IMR-90 (cell line): ENCODE results near the gene GJA4. TPM values are rescaled to one million over a fixed set of nuclear protein-coding genes. Genes with fewer than 3 reads are reported as not detected.

Source experiments
- ATAC-seq: fragments of 200-7000 bp; cut with Tn5 transposase; 2 replicates; pipeline ENCODE4 v1.9.1; 2020; ENCODE audit warnings: low read depth, mild to moderate bottlenecking, moderate library complexity
- BruUV-seq: library from RNA; stranded (reverse); fragments of 400-500 nt; replicated peaks from 2 replicates; lab custom pipeline; 2021; lab: Mats Ljungman, UMichigan
- CTCF ChIA-PET: fragments of 300-600 bp; formaldehyde crosslinking; extraction: SDS; loops from one replicate; lab custom pipeline; 2021; ENCODE audit warnings: antibody characterized with exemption; lab: Yijun Ruan, JAX
- POLR2A ChIA-PET: fragments of 300-600 bp; sonication (Branson Sonifier 250); formaldehyde crosslinking; loops from one replicate; lab custom pipeline; 2022; ENCODE audit warnings: antibody characterized with exemption; ENCODE audit not compliant: unreplicated experiment; lab: Charles Lee
- DNase-seq: peaks from one replicate; pipeline ENCODE4 v3.0.0; 2013
- H2AFZ ChIP-seq: replicated peaks from 2 replicates; pipeline ENCODE3; 2013; ENCODE audit warnings: low read length, mild to moderate bottlenecking; ENCODE audit not compliant: poor library complexity
- H2AK5ac ChIP-seq: 2 replicates; pipeline ENCODE4 v1.6.1; 2013; ENCODE audit warnings: low read depth, low read length, inconsistent platforms
- H2AK9ac ChIP-seq: replicated peaks from 2 replicates; pipeline ENCODE3; 2013; ENCODE audit warnings: mild to moderate bottlenecking, low read depth, low read length, moderate library complexity; ENCODE audit not compliant: poor library complexity
- H2BK120ac ChIP-seq: 2 replicates; pipeline ENCODE4 v1.6.1; 2013; ENCODE audit warnings: low read depth, low read length, inconsistent platforms
- H2BK15ac ChIP-seq: 3 replicates; pipeline ENCODE4 v1.6.1; 2013; ENCODE audit warnings: low read depth, low read length, inconsistent platforms
- H2BK20ac ChIP-seq: 2 replicates; pipeline ENCODE4 v1.6.1; 2013; ENCODE audit warnings: low read depth, mild to moderate bottlenecking, inconsistent platforms, low read length, moderate library complexity
- H2BK5ac ChIP-seq: 2 replicates; pipeline ENCODE4 v1.6.1; 2013; ENCODE audit warnings: mild to moderate bottlenecking, low read depth, low read length, inconsistent platforms; ENCODE audit not compliant: poor library complexity, severe bottlenecking
- H3K14ac ChIP-seq: replicated peaks from 2 replicates; pipeline ENCODE4 v1.6.1; 2013; ENCODE audit warnings: low read depth, low read length, inconsistent platforms
- H3K18ac ChIP-seq: 2 replicates; pipeline ENCODE4 v1.6.1; 2013; ENCODE audit warnings: low read depth, low read length, control low read depth
- H3K23ac ChIP-seq: 2 replicates; pipeline ENCODE4 v1.6.1; 2013; ENCODE audit warnings: low read depth, low read length, inconsistent platforms
- H3K27ac ChIP-seq: 2 replicates; pipeline ENCODE4 v1.5.1; 2013; ENCODE audit warnings: mild to moderate bottlenecking, control low read depth, low read length; ENCODE audit not compliant: insufficient read depth
- H3K27me3 ChIP-seq: 2 replicates; pipeline ENCODE4 v1.6.1; 2013; ENCODE audit warnings: low read length; ENCODE audit not compliant: control insufficient read depth, insufficient read depth
- H3K36me3 ChIP-seq: 2 replicates; pipeline ENCODE4 v1.6.1; 2013; ENCODE audit warnings: low read length, mixed read lengths; ENCODE audit not compliant: control insufficient read depth, insufficient read depth
- H3K4ac ChIP-seq: 2 replicates; pipeline ENCODE4 v1.6.1; 2013; ENCODE audit warnings: low read depth, low read length, inconsistent platforms
- H3K4me1 ChIP-seq: 2 replicates; pipeline ENCODE4 v1.6.1; 2013; ENCODE audit warnings: low read length, mixed read lengths; ENCODE audit not compliant: control insufficient read depth, insufficient read depth
- H3K4me2 ChIP-seq: 2 replicates; pipeline ENCODE4 v1.6.1; 2013; ENCODE audit warnings: low read depth, mild to moderate bottlenecking, control low read depth, low read length, moderate library complexity
- H3K4me3 ChIP-seq: 2 replicates; pipeline ENCODE4 v1.5.1; 2013; ENCODE audit warnings: low read depth, mild to moderate bottlenecking, control low read depth, low read length, moderate library complexity; ENCODE audit not compliant: insufficient read depth
- H3K56ac ChIP-seq: 2 replicates; pipeline ENCODE4 v1.6.1; 2013; ENCODE audit warnings: low read length, inconsistent platforms; ENCODE audit not compliant: insufficient read depth; ENCODE audit errors: extremely low read depth
- H3K79me1 ChIP-seq, 2 experiments: 2 replicates each; pipeline ENCODE4 v1.6.1; 2013; ENCODE audit warnings: low read length in 2 of 2, inconsistent platforms in 1 of 2, low read depth in 1 of 2
- H3K9ac ChIP-seq: 2 replicates; pipeline ENCODE4 v1.6.1; 2013; ENCODE audit warnings: low read depth, low read length, control low read depth
- H3K9me1 ChIP-seq: 2 replicates; pipeline ENCODE4 v1.6.1; 2013; ENCODE audit warnings: low read length, inconsistent platforms; ENCODE audit not compliant: insufficient read depth
- H3K9me3 ChIP-seq: 2 replicates; pipeline ENCODE4 v1.6.1; 2013; ENCODE audit warnings: low read length; ENCODE audit not compliant: control insufficient read depth, insufficient read depth
- H4K20me1 ChIP-seq: 2 replicates; pipeline ENCODE4 v1.6.1; 2013; ENCODE audit warnings: low read length, inconsistent platforms; ENCODE audit not compliant: insufficient read depth
- H4K5ac ChIP-seq: 2 replicates; pipeline ENCODE4 v1.6.1; 2013; ENCODE audit warnings: mild to moderate bottlenecking, low read depth, low read length, control low read depth
- H4K8ac ChIP-seq, 2 experiments: 2 replicates each; pipeline ENCODE4 v1.6.1; 2013; ENCODE audit warnings: low read depth in 2 of 2, low read length in 2 of 2, control low read depth in 1 of 2, inconsistent platforms in 1 of 2
- H4K91ac ChIP-seq: 2 replicates; pipeline ENCODE4 v1.6.1; 2013; ENCODE audit warnings: low read depth, low read length, inconsistent platforms; ENCODE audit not compliant: insufficient read depth
- BHLHE40 ChIP-seq: fragments of 150-350 bp; IDR thresholded peaks from 2 replicates; pipeline ENCODE4 v1.6.1; 2016; ENCODE audit warnings: mild to moderate bottlenecking, low read depth, low read length
- CTCF ChIP-seq: conservative IDR thresholded peaks from 2 replicates; pipeline ENCODE4 v1.5.1; 2012; ENCODE audit warnings: mild to moderate bottlenecking, low read depth, low read length, improper control_type of control experiment
- ELK1 ChIP-seq: fragments of 150-350 bp; IDR thresholded peaks from 2 replicates; pipeline ENCODE4 v1.6.1; 2016; ENCODE audit warnings: low read depth, mild to moderate bottlenecking, low read length, moderate library complexity, borderline replicate concordance
- FOS ChIP-seq: fragments of 150-350 bp; IDR thresholded peaks from 2 replicates; pipeline ENCODE4 v1.6.1; 2016; ENCODE audit warnings: low read depth, low read length
- MAFK ChIP-seq: IDR thresholded peaks from 2 replicates; pipeline ENCODE4 v1.6.1; 2012; ENCODE audit warnings: low read depth, low read length, improper control_type of control experiment
- MAZ ChIP-seq: IDR thresholded peaks from 2 replicates; pipeline ENCODE4 v1.6.1; 2012; ENCODE audit warnings: low read depth, mild to moderate bottlenecking, low read length, improper control_type of control experiment, moderate library complexity, borderline replicate concordance
- MXI1 ChIP-seq: IDR thresholded peaks from 2 replicates; pipeline ENCODE4 v1.6.1; 2012; ENCODE audit warnings: low read depth, mild to moderate bottlenecking, low read length, moderate library complexity, borderline replicate concordance
- NFE2L2 ChIP-seq: fragments of 150-350 bp; IDR thresholded peaks from 2 replicates; pipeline ENCODE4 v1.6.1; 2016; ENCODE audit warnings: low read depth, mild to moderate bottlenecking, low read length
- POLR2A ChIP-seq: IDR thresholded peaks from 2 replicates; pipeline ENCODE4 v1.6.1; 2012; ENCODE audit warnings: mild to moderate bottlenecking, low read depth, low read length
- RAD21 ChIP-seq: IDR thresholded peaks from 2 replicates; pipeline ENCODE4 v1.6.1; 2012; ENCODE audit warnings: low read length, improper control_type of control experiment
- RCOR1 ChIP-seq: IDR thresholded peaks from 2 replicates; pipeline ENCODE4 v1.6.1; 2012; ENCODE audit warnings: mild to moderate bottlenecking, low read length, improper control_type of control experiment; ENCODE audit not compliant: insufficient replicate concordance
- RFX5 ChIP-seq: IDR thresholded peaks from 2 replicates; pipeline ENCODE4 v1.8.0; 2012; ENCODE audit warnings: low read depth, mild to moderate bottlenecking, low read length, moderate library complexity
- SMC3 ChIP-seq: fragments of 150-350 bp; IDR thresholded peaks from 2 replicates; pipeline ENCODE4 v1.6.1; 2016; ENCODE audit warnings: low read depth, mild to moderate bottlenecking, antibody characterized with exemption, low read length, moderate library complexity
- USF2 ChIP-seq: fragments of 150-350 bp; IDR thresholded peaks from 2 replicates; pipeline ENCODE4 v1.6.1; 2017; ENCODE audit warnings: mild to moderate bottlenecking, antibody characterized with exemption, low read length, low read depth
- WGBS, 2 experiments: methylation state at CpG; one replicate each; pipeline versions ENCODE4 v1.1.5 to v1.1.7; 2013; ENCODE audit warnings: missing lambda C conversion rate in 2 of 2; ENCODE audit not compliant: insufficient read length in 1 of 2; ENCODE audit errors: extremely low coverage in 2 of 2; 5-methylcytosine and 5-hydroxymethylcytosine counted together
- dilution Hi-C: fragments of 300-500 bp; cut with HindIII; formaldehyde crosslinking; loops from one replicate; pipeline ENCODE4 v1.14.3; 2018; ENCODE audit warnings: low sequenced_read_pairs; ENCODE audit not compliant: unreplicated experiment
- in situ Hi-C: fragments of 300-500 bp; cut with MboI; formaldehyde crosslinking; loops from 3 replicates; pipeline ENCODE4 v1.14.3; 2019; ENCODE audit warnings: low sequenced_read_pairs, inconsistent platforms, mixed read lengths
- intact Hi-C: fragments of 100-400 bp; cut with micrococcal nuclease; formaldehyde crosslinking; loops from 2 replicates; pipeline ENCODE4 v1.10.0; 2022
- polyA plus RNA-seq, 3 experiments: library from polyadenylated mRNA; depleted of rRNA; stranded (reverse); fragments of >200 nt; gene quantifications; 2 replicates each; pipeline ENCODE4 v1.2.3, GENCODE V29; 2012; ENCODE audit warnings: low replicate concordance in 1 of 3
- total RNA-seq: library from RNA; depleted of rRNA; stranded (reverse); fragments of >200 nt; gene quantifications from 2 replicates; pipeline ENCODE4 v1.2.3, GENCODE V29; 2012

The GJA4 gene
- total and polyA plus RNA-seq, 2 of the 4 experiments (the other 2 are of a cell fraction): not detected

- peaks cover 2% of the 10 kb centered on the region; the same call in 1 of the 2 replicates for H3K4me1 ChIP-seq
- H3K9me3 ChIP-seq: peaks cover 6% of the 10 kb centered on the region
- no peak overlapping the region for H3K23ac ChIP-seq
- H3K9ac ChIP-seq: no peak overlapping the region
- no peak overlapping the region for H3K4me3 ChIP-seq
- no peak overlapping the region for H4K91ac ChIP-seq
- H3K18ac ChIP-seq: no peak overlapping the region
- no peak overlapping the region for H3K56ac ChIP-seq
- H4K20me1 ChIP-seq: no peaks in the 10 kb centered on the region
- no peak overlapping the region for H4K8ac ChIP-seq
- no peak overlapping the region for H2BK120ac ChIP-seq
- no peak overlapping the region for H2BK15ac ChIP-seq
- H3K14ac ChIP-seq: no peak overlapping the region
- no peak overlapping the region for H4K5ac ChIP-seq
- H2BK20ac ChIP-seq: no peak overlapping the region
- H2BK5ac ChIP-seq: no peak overlapping the region
- no peaks in the 10 kb centered on the region for H3K79me1 ChIP-seq
- H3K27me3 ChIP-seq: peaks cover 11% of the 10 kb centered on the region
- ATAC-seq: peak; percentile 88
- intact Hi-C loops (loop anchor here (1.0 to 5.0 kb wide), 4 partner anchors 66 to 391 kb away; no protein-coding TSS in a partner anchor), in situ Hi-C loops (no loop called here), dilution Hi-C loops (no loop called here)
- POLR2A ChIA-PET: no interaction called here
- H3K27ac ChIP-seq: no peak overlapping the region
- CTCF ChIA-PET: interaction anchor here (0.5 to 1.1 kb wide), 7 partner anchors 12 to 430 kb away, joined by 3 to 6 read pairs (median 3); partner anchors contain the start of gene SMIM12
- H2AK5ac ChIP-seq: peak overlapping the region; percentile 56; the same call in 1 of the 2 replicates
- WGBS, 2 experiments: 69% methylated on average over 8 of the region's 14 CpGs; no CpG with 5 or more reads in 1 of the 2 experiments
- H2AK9ac ChIP-seq: peak overlapping the region; percentile 93
- peak; percentile 67 for DNase-seq
- H3K9me1 ChIP-seq: peaks cover 4% of the 10 kb centered on the region; the same call in 1 of the 2 replicates
- no peak overlapping the region for H3K4ac ChIP-seq
- peak overlapping the region; percentile 87 for H2AFZ ChIP-seq
- H3K4me2 ChIP-seq: no peak overlapping the region
- BruUV-seq: no TSS peak
- no peaks in the 10 kb centered on the region for H3K36me3 ChIP-seq
- TF ChIP-seq MAZ (no peak), NFE2L2 (no peak), FOS (no peak), MXI1 (no peak), SMC3 (peak; percentile 68), RFX5 (no peak), ELK1 (no peak), MAFK (no peak), POLR2A (no peak), RCOR1 (no peak), RAD21 (peak; percentile 86), USF2 (no peak), BHLHE40 (no peak), CTCF (peak; percentile 95)
These were observed 6.1 kb upstream of the GJA4 start for GRCh38 chr1:34786521-34787325.
